Measurements from ENCODE around the gene FN3K. TPM values are rescaled to one million over a fixed set of nuclear protein-coding genes. Genes with fewer than 3 reads are reported as not detected.

FN3K gene
- total RNA-seq, 1 donor, result 0.73 TPM

Other genes with a start within 250 kb of the FN3K start
- 16.1 TPM for gene FOXK2, start 215.9 kb upstream of the FN3K start, total RNA-seq
- gene WDR45B, start 87.2 kb upstream of the FN3K start, total RNA-seq, result 73.3 TPM
- 0.63 TPM for gene RAB40B, start 36.9 kb upstream of the FN3K start, total RNA-seq
- gene FN3KRP, start 18.9 kb upstream of the FN3K start, total RNA-seq, result 7.2 TPM
- 20.5 TPM for gene TBCD, start 16.4 kb downstream of the FN3K start, total RNA-seq
- gene ZNF750, start 104.4 kb downstream of the FN3K start, total RNA-seq, result not detected

Data from mononuclear cell (primary cell).